Calu3 (cell line): ENCODE data around the gene RRN3. TPM values are rescaled to one million over a fixed set of nuclear protein-coding genes. Genes with fewer than 3 reads are reported as not detected.
"Not testable (repeated sequence)": the region's sequence is repeated elsewhere in the genome, so short reads cannot be mapped to it uniquely, and the experiment has no call there.

ENCODE experiments used
- BruUV-seq: library from RNA; stranded (reverse); fragments of 400-500 nt; replicated peaks from 2 replicates; lab custom pipeline; 2021; lab: Mats Ljungman, UMichigan
- CTCF ChIA-PET: fragments of 300-600 bp; sonication (Branson Sonifier 250); formaldehyde crosslinking; loops from one replicate; lab custom pipeline; 2022; ENCODE audit warnings: antibody characterized with exemption; lab: Charles Lee
- DNase-seq: peaks from one replicate; pipeline ENCODE4 v3.0.0; 2022
- H3K27ac Mint-ChIP-seq: one replicate; pipeline ENCODE4 v1.8.0; 2022; ENCODE audit warnings: mixed read lengths; ENCODE audit not compliant: unreplicated experiment
- H3K27me3 Mint-ChIP-seq: one replicate; pipeline ENCODE4 v1.8.0; 2022; ENCODE audit warnings: mixed read lengths; ENCODE audit not compliant: unreplicated experiment
- H3K36me3 Mint-ChIP-seq: one replicate; pipeline ENCODE4 v1.8.0; 2022; ENCODE audit warnings: mild to moderate bottlenecking, moderate library complexity, mixed read lengths; ENCODE audit not compliant: insufficient read depth, unreplicated experiment
- H3K4me1 Mint-ChIP-seq: one replicate; pipeline ENCODE4 v1.8.0; 2022; ENCODE audit warnings: mild to moderate bottlenecking, low read depth, mixed read lengths; ENCODE audit not compliant: unreplicated experiment
- H3K4me3 Mint-ChIP-seq: one replicate; pipeline ENCODE4 v1.8.0; 2022; ENCODE audit warnings: mild to moderate bottlenecking, low read depth, moderate library complexity, mixed read lengths; ENCODE audit not compliant: unreplicated experiment
- H3K9me3 Mint-ChIP-seq: one replicate; pipeline ENCODE4 v1.8.0; 2022; ENCODE audit warnings: low read depth, mixed read lengths; ENCODE audit not compliant: unreplicated experiment
- intact Hi-C: fragments of 100-400 bp; cut with micrococcal nuclease; formaldehyde crosslinking; loops from one replicate; pipeline ENCODE4 v1.10.0; 2022; ENCODE audit not compliant: unreplicated experiment
- total RNA-seq: library from RNA; stranded (reverse); gene quantifications from 2 replicates; pipeline ENCODE4 v1.2.3, GENCODE V29; 2022
- TF ChIP-seq, protein P1 (sequence below): fragments of 200-600 bp; IDR thresholded peaks from one replicate; pipeline ENCODE4 v1.8.0; 2022; ENCODE audit warnings: antibody characterized with exemption; ENCODE audit not compliant: unreplicated experiment

The RRN3 gene
- total RNA-seq, 1 experiment from 2014 or later, result 45.3 TPM

GRCh38 chr16:15049581-15050180 lies 44.4 kb downstream of the RRN3 start:
- intact Hi-C loops, result no loop called here
- peaks cover 11% of the 10 kb centered on the region for H3K4me1 Mint-ChIP-seq

GRCh38 chr16:15046692-15047376 lies 47.2 kb downstream of the RRN3 start:
- no peak for DNase-seq
- Mint-ChIP-seq H3K4me3 (no peak overlapping the region), H3K27ac (no peak overlapping the region), H3K4me1 (no peaks in the 10 kb centered on the region), H3K27me3 (no peaks in the 10 kb centered on the region), H3K9me3 (no peaks in the 10 kb centered on the region), H3K36me3 (peaks cover 33% of the 10 kb centered on the region)
- BruUV-seq, result no TSS peak
- intact Hi-C loops, result no loop called here
- CTCF ChIA-PET, result interaction anchor here (1.4 kb wide), 1 partner anchor 11 kb away, joined by 3 read pairs; no protein-coding TSS in a partner anchor
- TF ChIP-seq, protein P1, sequence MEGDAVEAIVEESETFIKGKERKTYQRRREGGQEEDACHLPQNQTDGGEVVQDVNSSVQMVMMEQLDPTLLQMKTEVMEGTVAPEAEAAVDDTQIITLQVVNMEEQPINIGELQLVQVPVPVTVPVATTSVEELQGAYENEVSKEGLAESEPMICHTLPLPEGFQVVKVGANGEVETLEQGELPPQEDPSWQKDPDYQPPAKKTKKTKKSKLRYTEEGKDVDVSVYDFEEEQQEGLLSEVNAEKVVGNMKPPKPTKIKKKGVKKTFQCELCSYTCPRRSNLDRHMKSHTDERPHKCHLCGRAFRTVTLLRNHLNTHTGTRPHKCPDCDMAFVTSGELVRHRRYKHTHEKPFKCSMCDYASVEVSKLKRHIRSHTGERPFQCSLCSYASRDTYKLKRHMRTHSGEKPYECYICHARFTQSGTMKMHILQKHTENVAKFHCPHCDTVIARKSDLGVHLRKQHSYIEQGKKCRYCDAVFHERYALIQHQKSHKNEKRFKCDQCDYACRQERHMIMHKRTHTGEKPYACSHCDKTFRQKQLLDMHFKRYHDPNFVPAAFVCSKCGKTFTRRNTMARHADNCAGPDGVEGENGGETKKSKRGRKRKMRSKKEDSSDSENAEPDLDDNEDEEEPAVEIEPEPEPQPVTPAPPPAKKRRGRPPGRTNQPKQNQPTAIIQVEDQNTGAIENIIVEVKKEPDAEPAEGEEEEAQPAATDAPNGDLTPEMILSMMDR, result no peak

More at GRCh38 chr16:15049581-15050180, 44.4 kb downstream of the RRN3 start:
- no peak overlapping the region for H3K4me3 Mint-ChIP-seq
- H3K27ac Mint-ChIP-seq, result no peak overlapping the region
- H3K27me3 Mint-ChIP-seq, result no peaks in the 10 kb centered on the region
- DNase-seq, result no peak
- peaks cover 16% of the 10 kb centered on the region for H3K36me3 Mint-ChIP-seq
- no peaks in the 10 kb centered on the region for H3K9me3 Mint-ChIP-seq
- BruUV-seq, result no TSS peak
- TF ChIP-seq, protein P1, result no peak
- CTCF ChIA-PET, result no interaction called here

DNA sequence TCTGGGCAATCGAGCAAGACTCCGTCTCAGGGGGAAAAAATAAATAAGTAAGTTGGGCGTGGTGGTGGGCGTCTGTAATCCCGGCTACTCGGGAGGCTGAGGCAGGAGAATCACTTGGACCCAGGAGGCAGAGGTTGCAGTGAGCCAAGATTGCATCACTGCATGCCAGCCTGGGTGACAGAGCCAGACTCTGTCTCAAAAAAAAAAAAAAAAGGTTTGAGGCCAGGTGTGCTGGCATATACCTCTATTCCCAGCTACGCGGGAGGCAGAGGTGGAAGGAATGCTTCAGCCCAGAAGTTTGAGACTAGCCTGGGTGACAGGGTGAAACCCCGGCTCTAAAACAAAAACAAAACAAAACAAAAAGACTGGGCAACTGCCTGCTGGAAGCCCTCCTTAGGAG lies 48.8 kb downstream of the RRN3 start:
- H3K27ac Mint-ChIP-seq, DNase-seq, H3K4me3 Mint-ChIP-seq, H3K27me3 Mint-ChIP-seq, H3K4me1 Mint-ChIP-seq, BruUV-seq, intact Hi-C loops, H3K9me3 Mint-ChIP-seq: not testable (repeated sequence)
- CTCF ChIA-PET, result interaction anchor here (0.7 kb wide), 3 partner anchors 32 to 538 kb away, joined by 4 to 7 read pairs (median 6); no protein-coding TSS in a partner anchor
- peaks cover 42% of the 10 kb centered on the region for H3K36me3 Mint-ChIP-seq

- TF ChIP-seq, protein P1, result no peak
- H3K27ac Mint-ChIP-seq, result no peak overlapping the region
- H3K4me3 Mint-ChIP-seq, result no peak overlapping the region
- intact Hi-C loops, result no loop called here
- BruUV-seq, result no TSS peak
- no peak for DNase-seq
- H3K9me3 Mint-ChIP-seq, result no peaks in the 10 kb centered on the region
- no peaks in the 10 kb centered on the region for H3K27me3 Mint-ChIP-seq
- peaks cover 50% of the 10 kb centered on the region for H3K36me3 Mint-ChIP-seq
- CTCF ChIA-PET, result no interaction called here
- H3K4me1 Mint-ChIP-seq, result no peaks in the 10 kb centered on the region
Observed at GRCh38 chr16:15044286-15044685, 49.8 kb downstream of the RRN3 start.
